NCI-H187 treated with DMSO at 0.1 percent for 48 hours (cell line): ENCODE measurements around the gene C4orf50.

Experiments
- DNase-seq: peaks from one replicate; lab custom pipeline; 2025; lab: John Stamatoyannopoulos, UW

The C4orf50 gene

GRCh38 chr4:5943561-5943960 lies 74.7 kb downstream of the C4orf50 start:
- DNase-seq = no peak

GRCh38 chr4:5942947-5943346 lies 75.3 kb downstream of the C4orf50 start:
- DNase-seq = no peak

- no peak for DNase-seq
These were observed 76.6 kb downstream of the C4orf50 start for GRCh38 chr4:5941601-5942000.

GRCh38 chr4:5940470-5941203 lies 77.6 kb downstream of the C4orf50 start:
- DNase-seq = peak; percentile 59

GRCh38 chr4:5933996-5934831 lies 84.0 kb downstream of the C4orf50 start:
- no peak for DNase-seq

- peak; percentile 82 for DNase-seq
These were observed 85.1 kb downstream of the C4orf50 start for GRCh38 chr4:5933116-5933515.

GRCh38 chr4:5932035-5932568 lies 86.1 kb downstream of the C4orf50 start:
- DNase-seq = peak; percentile 87

- DNase-seq = no peak
These were observed 86.7 kb downstream of the C4orf50 start for GRCh38 chr4:5931526-5931925.

GRCh38 chr4:5930876-5931275 lies 87.4 kb downstream of the C4orf50 start:
- DNase-seq = no peak

GRCh38 chr4:5930456-5930855 lies 87.8 kb downstream of the C4orf50 start:
- DNase-seq = no peak

GRCh38 chr4:5928844-5929420 lies 89.3 kb downstream of the C4orf50 start:
- DNase-seq = no peak

GRCh38 chr4:5928274-5928673 lies 90.0 kb downstream of the C4orf50 start:
- DNase-seq = no peak

GRCh38 chr4:5927747-5928146 lies 90.5 kb downstream of the C4orf50 start:
- no peak for DNase-seq

GRCh38 chr4:5927116-5927515 lies 91.1 kb downstream of the C4orf50 start:
- DNase-seq = no peak

GRCh38 chr4:5926598-5926997 lies 91.6 kb downstream of the C4orf50 start:
- no peak for DNase-seq

GRCh38 chr4:5925419-5926200 lies 92.6 kb downstream of the C4orf50 start:
- no peak for DNase-seq

GRCh38 chr4:5924461-5925125 lies 93.6 kb downstream of the C4orf50 start:
- DNase-seq = no peak

- no peak for DNase-seq
These were observed 94.9 kb downstream of the C4orf50 start for GRCh38 chr4:5923376-5923775.

GRCh38 chr4:5922556-5922955 lies 95.7 kb downstream of the C4orf50 start:
- no peak for DNase-seq

GRCh38 chr4:5921981-5922380 lies 96.2 kb downstream of the C4orf50 start:
- no peak for DNase-seq
